GM23248 (cell line): ENCODE results near the gene CCNG1.

Experiments used
- EZH2 ChIP-seq: fragments of 200-600 bp; sonication (generic); IDR thresholded peaks from 2 replicates; pipeline ENCODE4 v1.6.1; 2018; ENCODE audit warnings: antibody characterized with exemption, mild to moderate bottlenecking; ENCODE audit not compliant: insufficient read depth, poor library complexity, severe bottlenecking
- EZH2phosphoT487 ChIP-seq: fragments of 200-600 bp; sonication (generic); IDR thresholded peaks from 2 replicates; pipeline ENCODE4 v1.6.1; 2018; ENCODE audit warnings: antibody characterized with exemption, moderate library complexity, mild to moderate bottlenecking, low read depth; ENCODE audit not compliant: insufficient read depth

DNA sequence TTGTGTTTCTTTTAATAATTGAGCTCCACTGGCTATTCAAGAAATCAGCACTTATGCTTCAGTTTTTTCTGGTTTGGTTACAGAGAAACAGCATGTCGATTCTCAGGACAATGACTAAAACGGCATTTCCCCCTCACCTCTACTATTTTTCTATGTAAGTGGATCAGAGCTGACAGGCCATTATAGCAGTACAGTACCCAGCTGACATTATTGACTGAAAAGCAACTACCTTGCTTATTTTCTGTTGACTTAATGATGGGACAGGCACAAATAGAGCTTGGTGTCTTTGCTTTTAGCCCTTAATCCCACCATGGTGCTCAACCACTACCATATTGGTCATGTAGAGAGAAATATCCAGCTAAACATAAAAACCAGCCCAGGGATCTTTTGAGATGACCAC is 35.4 kb upstream of the CCNG1 start:
- TF ChIP-seq EZH2 (no peak), EZH2phosphoT487 (no peak)
